ENCODE results near the gene GNL2.
"Not testable (repeated sequence)": the region's sequence is repeated elsewhere in the genome, so short reads cannot be mapped to it uniquely, and the experiment has no call there.

GNL2 gene

DNA sequence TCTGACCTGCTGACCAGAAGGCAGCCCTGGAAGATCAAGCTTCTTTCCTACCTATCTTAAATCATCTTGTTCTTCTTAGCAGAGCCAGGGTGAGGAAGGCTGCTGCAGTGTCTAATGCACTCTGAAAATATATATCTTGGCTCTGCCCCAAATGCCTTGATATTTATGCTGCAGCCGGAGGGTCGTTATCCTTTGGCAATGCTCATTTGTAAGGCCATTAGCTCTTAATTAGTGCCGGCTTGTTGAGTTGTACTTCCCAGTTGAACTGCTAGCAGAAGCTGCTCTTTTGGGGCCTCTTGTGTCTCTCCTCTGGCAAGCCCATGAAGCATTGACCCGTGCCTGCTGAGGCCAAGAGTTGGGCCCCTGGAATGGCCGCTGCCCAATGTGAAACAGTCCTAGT is 4.2 kb upstream of the GNL2 start:
- H3K4me3 ChIP-seq (replicated peaks; ENCODE audit: low read depth, low read length): no peak overlapping the region
- TF ChIP-seq, protein P1, sequence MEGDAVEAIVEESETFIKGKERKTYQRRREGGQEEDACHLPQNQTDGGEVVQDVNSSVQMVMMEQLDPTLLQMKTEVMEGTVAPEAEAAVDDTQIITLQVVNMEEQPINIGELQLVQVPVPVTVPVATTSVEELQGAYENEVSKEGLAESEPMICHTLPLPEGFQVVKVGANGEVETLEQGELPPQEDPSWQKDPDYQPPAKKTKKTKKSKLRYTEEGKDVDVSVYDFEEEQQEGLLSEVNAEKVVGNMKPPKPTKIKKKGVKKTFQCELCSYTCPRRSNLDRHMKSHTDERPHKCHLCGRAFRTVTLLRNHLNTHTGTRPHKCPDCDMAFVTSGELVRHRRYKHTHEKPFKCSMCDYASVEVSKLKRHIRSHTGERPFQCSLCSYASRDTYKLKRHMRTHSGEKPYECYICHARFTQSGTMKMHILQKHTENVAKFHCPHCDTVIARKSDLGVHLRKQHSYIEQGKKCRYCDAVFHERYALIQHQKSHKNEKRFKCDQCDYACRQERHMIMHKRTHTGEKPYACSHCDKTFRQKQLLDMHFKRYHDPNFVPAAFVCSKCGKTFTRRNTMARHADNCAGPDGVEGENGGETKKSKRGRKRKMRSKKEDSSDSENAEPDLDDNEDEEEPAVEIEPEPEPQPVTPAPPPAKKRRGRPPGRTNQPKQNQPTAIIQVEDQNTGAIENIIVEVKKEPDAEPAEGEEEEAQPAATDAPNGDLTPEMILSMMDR (IDR thresholded peaks at IDR 0.05; ENCODE audit: low read length, missing control alignments): no peak

DNA sequence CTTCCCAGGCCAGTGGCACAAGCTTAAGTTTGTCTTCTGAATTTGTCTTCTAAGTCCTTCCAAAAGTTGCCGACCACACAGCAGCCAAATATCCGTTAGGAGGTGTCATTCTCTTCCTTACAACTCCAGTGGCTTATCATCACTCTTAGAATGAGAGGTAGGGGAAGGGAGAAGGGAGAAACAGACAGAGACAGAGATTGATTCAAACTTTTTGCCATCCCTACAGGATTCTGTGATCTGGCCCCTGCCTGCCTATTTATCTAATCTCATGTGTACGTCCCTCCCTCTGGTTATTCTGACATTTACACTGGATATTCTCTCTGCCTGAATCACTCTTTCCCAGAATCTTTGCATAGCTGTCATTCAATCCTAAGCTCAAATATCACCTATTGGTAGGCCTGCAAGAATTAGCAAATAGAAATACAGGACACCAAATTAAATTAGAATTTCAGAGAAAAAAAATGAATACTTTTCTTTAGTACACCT is 488 bp upstream of the GNL2 start:
- TF ChIP-seq, protein P1 (IDR thresholded peaks at IDR 0.05; ENCODE audit: low read length, missing control alignments): no peak

More for the DNA sequence above, 4.2 kb upstream of the GNL2 start:
- DNase-seq (ENCODE audit: low read depth): no peak

GRCh38 chr1:37593726-37594125 is 2.0 kb downstream of the GNL2 start:
- TF ChIP-seq, protein P1 (IDR thresholded peaks at IDR 0.05; ENCODE audit: low read length, missing control alignments): no peak
- DNase-seq (ENCODE audit: low read depth): no peak
- no peak overlapping the region for H3K4me3 ChIP-seq (replicated peaks; ENCODE audit: low read depth, low read length)

More for the DNA sequence above, 488 bp upstream of the GNL2 start:
- H3K4me3 ChIP-seq (replicated peaks; ENCODE audit: low read depth, low read length): peak overlapping the region; percentile 98
- DNase-seq (ENCODE audit: low read depth): no peak

GRCh38 chr1:37588939-37589338 is 6.8 kb downstream of the GNL2 start:
- no peak overlapping the region for H3K4me3 ChIP-seq (replicated peaks; ENCODE audit: low read depth, low read length)
- no peak for DNase-seq (ENCODE audit: low read depth)
- TF ChIP-seq, protein P1 (IDR thresholded peaks at IDR 0.05; ENCODE audit: low read length, missing control alignments): no peak

DNA sequence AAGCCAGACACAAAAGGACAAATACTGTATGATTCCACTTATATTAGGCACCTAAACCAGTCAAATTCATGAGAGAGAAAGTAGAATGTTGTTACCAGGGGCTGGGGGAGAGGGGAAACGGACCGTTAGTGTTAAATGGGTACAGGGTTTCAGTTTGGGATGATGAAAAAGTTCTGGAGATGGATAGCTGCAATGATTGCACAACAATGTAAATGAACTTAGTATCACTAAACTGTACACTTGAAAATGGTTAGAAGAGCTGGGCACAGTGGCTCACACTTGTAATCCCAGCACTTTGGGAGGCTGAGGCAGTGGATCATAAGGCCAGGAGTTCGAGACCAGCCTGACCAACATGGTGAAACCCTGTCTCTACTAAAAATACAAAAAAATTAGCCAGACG is 11.2 kb downstream of the GNL2 start:
- not testable (repeated sequence) for DNase-seq (ENCODE audit: low read depth); H3K4me3 ChIP-seq (replicated peaks; ENCODE audit: low read depth, low read length)

- peak; percentile 31 for DNase-seq (ENCODE audit: low read depth)
- H3K4me3 ChIP-seq (replicated peaks; ENCODE audit: low read depth, low read length): no peak overlapping the region
- TF ChIP-seq, protein P1 (IDR thresholded peaks at IDR 0.05; ENCODE audit: low read length, missing control alignments): no peak
Observed at GRCh38 chr1:37575692-37576091, 20.0 kb downstream of the GNL2 start.

GRCh38 chr1:37574834-37575480 is 20.8 kb downstream of the GNL2 start:
- peak; percentile 54 for DNase-seq (ENCODE audit: low read depth)
- no peak overlapping the region for H3K4me3 ChIP-seq (replicated peaks; ENCODE audit: low read depth, low read length)
- TF ChIP-seq, protein P1 (IDR thresholded peaks at IDR 0.05; ENCODE audit: low read length, missing control alignments): no peak
